ENCODE results near the gene DDX55. TPM values are rescaled to one million over a fixed set of nuclear protein-coding genes. Genes with fewer than 3 reads are reported as not detected.
A peak's percentile ranks its signal among the peaks of the same experiment; 100 is the strongest.
"Not testable (repeated sequence)": the region's sequence is repeated elsewhere in the genome, so short reads cannot be mapped to it uniquely, and the experiment has no call there.

Gene DDX55, protein sequence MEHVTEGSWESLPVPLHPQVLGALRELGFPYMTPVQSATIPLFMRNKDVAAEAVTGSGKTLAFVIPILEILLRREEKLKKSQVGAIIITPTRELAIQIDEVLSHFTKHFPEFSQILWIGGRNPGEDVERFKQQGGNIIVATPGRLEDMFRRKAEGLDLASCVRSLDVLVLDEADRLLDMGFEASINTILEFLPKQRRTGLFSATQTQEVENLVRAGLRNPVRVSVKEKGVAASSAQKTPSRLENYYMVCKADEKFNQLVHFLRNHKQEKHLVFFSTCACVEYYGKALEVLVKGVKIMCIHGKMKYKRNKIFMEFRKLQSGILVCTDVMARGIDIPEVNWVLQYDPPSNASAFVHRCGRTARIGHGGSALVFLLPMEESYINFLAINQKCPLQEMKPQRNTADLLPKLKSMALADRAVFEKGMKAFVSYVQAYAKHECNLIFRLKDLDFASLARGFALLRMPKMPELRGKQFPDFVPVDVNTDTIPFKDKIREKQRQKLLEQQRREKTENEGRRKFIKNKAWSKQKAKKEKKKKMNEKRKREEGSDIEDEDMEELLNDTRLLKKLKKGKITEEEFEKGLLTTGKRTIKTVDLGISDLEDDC
- polyA plus RNA-seq (2013, experiment 1 of 2), result 23.7 TPM
- 21.0 TPM for polyA plus RNA-seq (2013, experiment 2 of 2)

GRCh38 chr12:123601602-123602489, at the start of gene DDX55:
Gene DDX55, plus strand, starts transcription at chr12:123602099. Its CDS starts 50 bp downstream, at chr12:123602149.
- under 1% methylated on average over 81 of the region's 81 CpGs for WGBS
- peaks cover 52% of the 10 kb centered on the region for H3K36me3 ChIP-seq (ENCODE audit: insufficient read depth, low read length)

DNA sequence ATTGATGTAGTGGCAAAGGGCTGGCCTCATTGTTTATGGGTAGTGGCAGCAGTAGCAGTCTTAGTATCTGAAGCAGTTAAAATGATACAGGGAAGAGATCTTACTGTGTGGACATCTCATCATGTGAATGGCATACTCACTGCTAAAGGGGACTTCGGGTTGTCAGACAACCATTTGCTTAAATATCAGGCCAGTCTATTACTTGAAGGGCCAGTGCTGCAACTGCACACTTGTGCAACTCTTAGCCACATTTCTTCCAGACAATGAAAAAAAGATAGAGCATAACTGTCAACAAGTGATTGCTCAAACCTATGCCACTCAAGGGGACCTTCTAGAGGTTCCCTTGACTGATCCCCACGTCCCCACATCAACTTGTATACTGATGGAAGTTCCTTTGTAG, 47.8 kb upstream of the DDX55 start:
- H3K36me3 ChIP-seq (ENCODE audit: insufficient read depth, low read length); H3K4me3 ChIP-seq (ENCODE audit: low read length); H3K27ac ChIP-seq (ENCODE audit: low read depth, low read length); H3K9me3 ChIP-seq (ENCODE audit: insufficient read depth, low read depth, low read length); H3K27me3 ChIP-seq (ENCODE audit: insufficient read depth, low read length); H3K9ac ChIP-seq (ENCODE audit: low read depth, low read length); H3K4me1 ChIP-seq (ENCODE audit: insufficient read depth, low read length): not testable (repeated sequence)
- WGBS, result 88% methylated on average over 2 of the region's 2 CpGs

More at GRCh38 chr12:123601602-123602489, at the start of gene DDX55:
- Histone ChIP-seq H3K4me3 (ENCODE audit: low read length) (peak within 1 kb of the TSS; percentile 95), H3K9ac (ENCODE audit: low read depth, low read length) (peak within 1 kb of the TSS; percentile 91), H3K4me1 (ENCODE audit: insufficient read depth, low read length) (no peaks in the 10 kb centered on the region), H3K27me3 (ENCODE audit: insufficient read depth, low read length) (no peaks in the 10 kb centered on the region), H3K27ac (ENCODE audit: low read depth, low read length) (peak within 1 kb of the TSS; percentile 87), H3K9me3 (ENCODE audit: insufficient read depth, low read depth, low read length) (no peaks in the 10 kb centered on the region)

GRCh38 chr12:123554843-123555242, 47.1 kb upstream of the DDX55 start:
- not testable (repeated sequence) for H3K9ac ChIP-seq (ENCODE audit: low read depth, low read length); H3K36me3 ChIP-seq (ENCODE audit: insufficient read depth, low read length); H3K9me3 ChIP-seq (ENCODE audit: insufficient read depth, low read depth, low read length); H3K27me3 ChIP-seq (ENCODE audit: insufficient read depth, low read length); H3K4me1 ChIP-seq (ENCODE audit: insufficient read depth, low read length); H3K27ac ChIP-seq (ENCODE audit: low read depth, low read length); H3K4me3 ChIP-seq (ENCODE audit: low read length)
- 93% methylated on average over 5 of the region's 5 CpGs for WGBS

DNA sequence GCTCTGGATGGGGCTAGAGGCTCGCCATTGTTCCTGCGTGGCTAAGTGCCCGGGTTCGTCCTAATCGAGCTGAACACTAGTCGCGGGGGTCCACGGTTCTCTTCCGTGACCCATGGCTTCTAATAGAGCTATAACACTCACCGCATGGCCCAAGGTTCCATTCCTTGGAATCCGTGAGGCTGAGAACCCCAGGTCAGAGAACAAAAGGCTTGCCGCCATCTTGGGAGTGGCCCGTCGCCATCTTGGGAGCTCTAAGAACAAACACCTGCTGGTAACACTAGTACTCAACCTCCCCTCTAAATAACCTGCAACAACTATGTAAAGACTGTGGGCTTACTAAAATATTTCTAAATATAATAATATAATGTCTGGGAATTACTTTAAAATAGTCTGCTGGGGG, 43.4 kb upstream of the DDX55 start:
- not testable (repeated sequence) for H3K4me1 ChIP-seq (ENCODE audit: insufficient read depth, low read length); H3K27me3 ChIP-seq (ENCODE audit: insufficient read depth, low read length); H3K9ac ChIP-seq (ENCODE audit: low read depth, low read length); H3K36me3 ChIP-seq (ENCODE audit: insufficient read depth, low read length); H3K9me3 ChIP-seq (ENCODE audit: insufficient read depth, low read depth, low read length); H3K27ac ChIP-seq (ENCODE audit: low read depth, low read length); H3K4me3 ChIP-seq (ENCODE audit: low read length)
- WGBS, result 96% methylated on average over 14 of the region's 14 CpGs

DNA sequence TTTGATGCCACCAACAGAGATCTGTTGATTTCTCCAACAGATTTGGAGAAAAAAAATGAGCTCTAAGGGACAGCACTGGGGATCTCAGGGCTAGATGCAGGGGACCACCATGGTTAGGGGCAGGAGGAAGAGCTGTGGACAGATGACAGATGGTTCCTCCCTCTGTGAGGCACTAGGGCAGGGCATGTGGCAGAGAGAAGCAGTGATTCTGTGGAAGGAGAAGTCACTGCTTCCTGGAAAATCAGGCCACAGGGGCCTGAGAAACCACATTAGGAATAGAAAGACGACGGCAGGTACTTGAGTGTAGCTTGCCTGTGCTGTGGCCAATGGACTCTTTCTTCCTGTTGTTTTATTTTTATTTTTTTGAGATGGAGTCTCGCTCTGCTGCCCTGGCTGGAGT, 42.4 kb upstream of the DDX55 start:
- H3K9ac ChIP-seq (ENCODE audit: low read depth, low read length), result no peak overlapping the region
- 94% methylated on average over 3 of the region's 3 CpGs for WGBS
- no peak overlapping the region for H3K4me3 ChIP-seq (ENCODE audit: low read length)
- no peaks in the 10 kb centered on the region for H3K4me1 ChIP-seq (ENCODE audit: insufficient read depth, low read length)
- H3K36me3 ChIP-seq (ENCODE audit: insufficient read depth, low read length), result no peaks in the 10 kb centered on the region
- no peaks in the 10 kb centered on the region for H3K27me3 ChIP-seq (ENCODE audit: insufficient read depth, low read length)
- H3K27ac ChIP-seq (ENCODE audit: low read depth, low read length), result no peak overlapping the region
- H3K9me3 ChIP-seq (ENCODE audit: insufficient read depth, low read depth, low read length), result no peaks in the 10 kb centered on the region

- H3K27ac ChIP-seq (ENCODE audit: low read depth, low read length), result no peak overlapping the region
- H3K4me3 ChIP-seq (ENCODE audit: low read length), result no peak overlapping the region
- H3K9ac ChIP-seq (ENCODE audit: low read depth, low read length), result no peak overlapping the region
- H3K36me3 ChIP-seq (ENCODE audit: insufficient read depth, low read length), result no peaks in the 10 kb centered on the region
- 63% methylated on average over 4 of the region's 4 CpGs for WGBS
- peaks cover 4% of the 10 kb centered on the region; the same call in 1 of the 2 replicates for H3K4me1 ChIP-seq (ENCODE audit: insufficient read depth, low read length)
- H3K27me3 ChIP-seq (ENCODE audit: insufficient read depth, low read length), result no peaks in the 10 kb centered on the region
- no peaks in the 10 kb centered on the region for H3K9me3 ChIP-seq (ENCODE audit: insufficient read depth, low read depth, low read length)
These were observed 30.5 kb upstream of the DDX55 start for GRCh38 chr12:123571343-123571813.

- 50% methylated on average over 2 of the region's 2 CpGs for WGBS
- no peak overlapping the region for H3K4me3 ChIP-seq (ENCODE audit: low read length)
- H3K27me3 ChIP-seq (ENCODE audit: insufficient read depth, low read length), result no peaks in the 10 kb centered on the region
- peaks cover 4% of the 10 kb centered on the region; the same call in 1 of the 2 replicates for H3K4me1 ChIP-seq (ENCODE audit: insufficient read depth, low read length)
- H3K27ac ChIP-seq (ENCODE audit: low read depth, low read length), result no peak overlapping the region
- H3K36me3 ChIP-seq (ENCODE audit: insufficient read depth, low read length), result no peaks in the 10 kb centered on the region
- H3K9ac ChIP-seq (ENCODE audit: low read depth, low read length), result no peak overlapping the region
- no peaks in the 10 kb centered on the region for H3K9me3 ChIP-seq (ENCODE audit: insufficient read depth, low read depth, low read length)
These were observed 29.5 kb upstream of the DDX55 start for GRCh38 chr12:123572391-123572790.

GRCh38 chr12:123573870-123574269, 28.0 kb upstream of the DDX55 start:
- Histone ChIP-seq H3K36me3 (ENCODE audit: insufficient read depth, low read length) (no peaks in the 10 kb centered on the region), H3K27me3 (ENCODE audit: insufficient read depth, low read length) (no peaks in the 10 kb centered on the region), H3K9me3 (ENCODE audit: insufficient read depth, low read depth, low read length) (no peaks in the 10 kb centered on the region), H3K4me1 (ENCODE audit: insufficient read depth, low read length) (peaks cover 4% of the 10 kb centered on the region; the same call in 1 of the 2 replicates), H3K4me3 (ENCODE audit: low read length) (no peak overlapping the region), H3K9ac (ENCODE audit: low read depth, low read length) (no peak overlapping the region), H3K27ac (ENCODE audit: low read depth, low read length) (no peak overlapping the region)
- 74% methylated on average over 4 of the region's 4 CpGs for WGBS

DNA sequence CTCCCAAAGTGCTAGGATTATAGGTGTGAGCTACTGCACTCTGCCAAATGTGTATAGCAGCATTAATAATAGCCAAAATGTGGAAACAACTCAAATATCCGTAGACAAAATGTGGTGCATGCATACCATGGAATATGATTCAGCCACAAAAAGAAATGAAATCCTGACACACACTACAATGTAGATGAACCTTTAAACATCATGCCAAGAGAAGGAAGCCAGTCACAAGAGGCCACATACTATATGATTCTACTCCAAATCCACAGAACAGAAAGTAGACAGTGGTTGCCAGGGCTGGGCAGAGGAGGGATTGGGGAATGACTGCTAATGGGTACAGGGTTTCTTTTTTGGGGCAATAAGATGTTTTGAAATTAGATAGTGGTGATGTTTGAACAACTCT, 25.3 kb upstream of the DDX55 start:
- 100% methylated on average over 1 of the region's 1 CpG for WGBS

DNA sequence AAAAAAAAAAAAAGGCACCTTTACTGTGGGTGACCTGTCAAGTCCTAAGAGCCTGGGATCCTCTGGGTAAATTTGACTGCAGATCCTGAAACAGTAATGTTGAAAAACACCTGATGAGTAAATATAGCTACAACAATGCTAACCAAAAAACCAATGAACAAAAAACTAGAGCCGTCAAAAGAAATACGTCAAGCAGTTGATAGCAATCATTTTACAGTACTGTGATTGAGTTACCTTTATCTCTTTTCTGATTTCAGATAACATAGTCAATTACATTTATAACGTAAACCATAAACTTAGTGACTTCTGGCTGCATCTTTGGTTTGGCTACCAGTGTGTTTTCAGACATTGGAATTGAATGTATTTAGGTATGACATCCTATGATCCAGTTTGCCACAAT, 23.7 kb upstream of the DDX55 start:
- no peaks in the 10 kb centered on the region for H3K27me3 ChIP-seq (ENCODE audit: insufficient read depth, low read length)
- no peaks in the 10 kb centered on the region for H3K36me3 ChIP-seq (ENCODE audit: insufficient read depth, low read length)
- no peak overlapping the region for H3K27ac ChIP-seq (ENCODE audit: low read depth, low read length)
- 92% methylated on average over 3 of the region's 3 CpGs for WGBS
- no peak overlapping the region for H3K9ac ChIP-seq (ENCODE audit: low read depth, low read length)
- no peaks in the 10 kb centered on the region for H3K4me1 ChIP-seq (ENCODE audit: insufficient read depth, low read length)
- no peak overlapping the region for H3K4me3 ChIP-seq (ENCODE audit: low read length)
- H3K9me3 ChIP-seq (ENCODE audit: insufficient read depth, low read depth, low read length), result no peaks in the 10 kb centered on the region

More for the DNA sequence above, 25.3 kb upstream of the DDX55 start:
- Histone ChIP-seq H3K4me1 (ENCODE audit: insufficient read depth, low read length) (no peaks in the 10 kb centered on the region), H3K4me3 (ENCODE audit: low read length) (no peak overlapping the region), H3K27ac (ENCODE audit: low read depth, low read length) (no peak overlapping the region), H3K27me3 (ENCODE audit: insufficient read depth, low read length) (no peaks in the 10 kb centered on the region), H3K9ac (ENCODE audit: low read depth, low read length) (no peak overlapping the region), H3K9me3 (ENCODE audit: insufficient read depth, low read depth, low read length) (no peaks in the 10 kb centered on the region), H3K36me3 (ENCODE audit: insufficient read depth, low read length) (no peaks in the 10 kb centered on the region)

GRCh38 chr12:123578829-123579228, 23.1 kb upstream of the DDX55 start:
- not testable (repeated sequence) for H3K4me1 ChIP-seq (ENCODE audit: insufficient read depth, low read length); H3K27ac ChIP-seq (ENCODE audit: low read depth, low read length); H3K27me3 ChIP-seq (ENCODE audit: insufficient read depth, low read length); H3K4me3 ChIP-seq (ENCODE audit: low read length); H3K9me3 ChIP-seq (ENCODE audit: insufficient read depth, low read depth, low read length); H3K36me3 ChIP-seq (ENCODE audit: insufficient read depth, low read length); H3K9ac ChIP-seq (ENCODE audit: low read depth, low read length)
- 94% methylated on average over 3 of the region's 4 CpGs for WGBS
